Amniotic stem cell (primary cell): Measurements from ENCODE around the gene AVPR2.

ENCODE experiments used
- DNase-seq: peaks from one replicate; lab custom pipeline; 2025; lab: John Stamatoyannopoulos, UW

AVPR2 gene

GRCh38 chrX:153871451-153871850, 33.0 kb upstream of the AVPR2 start:
- DNase-seq = no peak

DNA sequence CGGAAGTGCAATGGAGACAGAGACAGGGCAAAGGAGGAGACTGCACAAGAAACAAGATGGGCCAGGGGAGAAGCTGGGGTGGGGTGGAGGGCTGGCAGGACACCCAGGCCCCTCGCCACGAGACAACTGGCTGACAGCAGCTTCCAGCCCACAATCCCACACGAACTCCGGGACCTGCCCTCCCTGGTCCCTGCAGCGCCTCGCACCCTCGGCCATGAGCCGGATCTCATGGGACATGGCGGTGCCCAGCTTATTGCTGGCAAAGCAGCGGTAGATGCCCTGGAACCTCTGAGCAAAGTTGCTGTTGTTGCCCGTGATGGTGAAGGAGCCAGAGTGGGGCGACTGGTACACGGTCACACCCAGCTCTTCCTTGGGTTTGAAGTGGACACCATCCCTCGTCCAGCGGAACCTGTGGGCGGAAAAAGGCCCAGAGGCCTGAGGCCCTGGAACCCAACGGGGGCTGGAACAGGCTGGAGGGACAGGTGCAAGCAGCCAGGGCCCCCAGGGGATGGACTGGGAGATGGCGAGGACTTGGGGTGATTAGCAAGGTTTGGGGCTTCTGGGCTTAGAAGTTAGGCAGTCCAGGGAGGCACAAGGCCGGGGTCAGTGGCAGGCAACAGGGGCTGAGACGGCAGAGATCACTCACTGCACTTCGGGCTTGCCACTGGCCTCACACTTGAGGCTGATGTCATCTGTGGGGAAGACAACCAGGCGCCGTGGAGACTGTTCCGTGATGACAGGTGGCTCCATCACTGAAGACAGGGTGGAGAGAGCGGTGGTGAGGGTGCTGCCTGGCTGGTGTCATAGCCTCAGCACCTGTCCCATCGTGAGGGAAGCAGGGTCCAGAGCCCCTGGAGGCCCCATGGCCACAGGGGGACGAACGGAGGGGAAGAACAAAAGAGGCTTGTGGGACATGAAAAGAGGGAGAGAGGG, 32.3 kb upstream of the AVPR2 start:
- DNase-seq = no peak

GRCh38 chrX:153873282-153874084, 31.0 kb upstream of the AVPR2 start:
- DNase-seq = no peak

DNA sequence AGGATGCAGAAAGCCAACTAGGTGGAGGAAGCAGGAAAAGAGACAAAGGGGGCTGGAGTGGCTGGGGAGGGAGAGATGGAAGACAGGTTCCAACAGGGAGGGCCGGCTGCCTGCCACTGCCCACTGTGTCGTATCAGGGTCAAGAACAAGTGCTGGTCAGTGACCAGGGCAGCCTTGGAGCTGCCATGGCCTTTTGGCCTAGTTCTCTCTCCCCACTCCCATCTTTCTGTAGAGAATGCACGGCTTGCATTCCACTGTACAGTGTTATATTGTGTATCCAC, 30.4 kb upstream of the AVPR2 start:
- DNase-seq = no peak

DNA sequence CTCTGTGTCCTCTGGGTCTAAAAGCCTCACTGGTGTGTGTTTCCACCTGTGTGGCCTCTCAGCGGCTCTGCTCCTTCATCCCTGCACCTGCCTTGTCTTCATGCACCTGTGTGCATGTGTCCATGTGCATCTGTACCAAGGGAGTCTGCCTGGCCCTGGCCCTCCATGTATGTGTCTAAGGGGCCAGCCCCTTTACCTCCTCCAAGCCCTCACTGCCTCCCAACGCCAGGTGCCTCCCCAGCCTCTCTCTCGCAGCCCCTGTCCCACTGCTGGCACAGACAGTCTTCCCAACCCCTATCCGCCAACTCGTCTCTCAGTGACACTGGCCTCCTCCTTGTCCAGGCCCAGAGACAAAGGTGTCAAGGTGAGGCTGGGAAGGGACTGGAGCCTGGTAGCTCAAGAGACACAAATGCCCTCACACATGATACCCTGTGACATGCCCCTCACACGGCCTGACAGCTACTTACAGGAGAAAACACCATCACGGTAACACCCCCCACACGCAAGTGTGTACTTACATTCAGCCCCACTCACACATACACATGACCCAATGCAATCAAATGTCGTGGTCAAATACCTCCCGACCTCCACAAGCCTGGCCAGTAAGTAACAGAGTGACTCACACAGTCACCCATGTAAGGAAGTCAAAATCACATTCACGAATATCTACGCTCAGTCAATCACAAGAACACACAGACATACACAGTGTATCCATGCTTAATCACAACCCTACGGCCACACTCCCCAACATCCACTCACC, 29.9 kb upstream of the AVPR2 start:
- DNase-seq = no peak

- no peak for DNase-seq
Observed at GRCh38 chrX:153875391-153876111, 28.9 kb upstream of the AVPR2 start.

GRCh38 chrX:153876112-153876491, 28.4 kb upstream of the AVPR2 start:
- DNase-seq = no peak

GRCh38 chrX:153877571-153878261, 26.8 kb upstream of the AVPR2 start:
- no peak for DNase-seq

DNA sequence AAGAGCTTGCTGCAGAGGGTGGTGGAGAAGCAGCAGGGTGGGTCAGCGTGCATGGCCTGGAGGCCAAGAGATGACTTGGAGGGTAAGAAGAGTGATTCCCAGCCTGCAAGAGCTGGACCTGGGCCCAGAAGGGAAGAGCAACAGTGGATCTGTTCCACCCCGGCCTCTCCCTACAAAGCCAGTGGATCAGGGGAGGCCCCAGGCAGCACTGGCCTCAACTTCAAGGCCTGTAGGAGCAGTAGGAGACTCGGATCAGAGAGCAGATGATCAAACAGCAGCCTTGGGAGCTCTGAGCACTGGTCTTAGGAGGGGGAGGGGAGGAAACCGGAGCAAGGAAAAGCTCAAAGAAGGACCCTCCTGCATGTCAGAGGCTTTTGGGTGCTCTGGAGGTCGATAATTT, 26.1 kb upstream of the AVPR2 start:
- DNase-seq = no peak

DNA sequence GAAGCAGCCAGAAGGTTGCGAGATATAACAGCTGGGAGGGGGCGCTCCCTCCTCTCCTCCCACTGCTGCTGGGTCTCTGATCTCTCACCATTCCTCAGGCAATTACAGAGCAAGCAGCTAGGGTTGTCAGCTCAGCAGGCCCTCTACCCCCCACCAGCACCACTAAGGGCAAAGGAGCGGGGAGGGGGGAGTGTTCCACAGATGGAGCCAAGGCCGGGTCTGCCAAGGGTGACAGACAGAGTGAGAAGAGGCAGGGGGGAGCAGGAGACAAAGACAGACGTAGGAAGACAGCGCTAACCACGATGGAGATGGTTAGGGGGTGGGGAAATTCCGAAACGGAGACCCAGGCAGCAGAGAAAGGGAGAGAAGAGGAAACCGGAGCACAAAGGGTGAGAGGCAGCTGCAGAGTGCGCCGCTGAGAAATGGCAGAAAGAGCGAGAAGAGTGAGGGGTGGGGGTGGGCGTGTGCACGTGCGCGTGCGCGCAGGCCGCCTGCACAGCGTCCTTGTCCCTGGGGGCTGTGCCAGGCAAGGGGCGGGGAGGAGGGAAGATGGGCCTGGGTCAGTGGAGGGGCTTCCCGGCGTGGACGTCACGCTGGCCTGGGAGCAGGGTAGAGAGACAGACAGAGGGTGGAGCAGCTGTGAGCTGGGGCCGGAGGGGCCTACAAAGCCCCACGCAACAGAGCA, 25.4 kb upstream of the AVPR2 start:
- no peak for DNase-seq

GRCh38 chrX:153879741-153880439, 24.6 kb upstream of the AVPR2 start:
- DNase-seq = no peak

- no peak for DNase-seq
Observed at GRCh38 chrX:153880440-153880815, 24.0 kb upstream of the AVPR2 start.

- DNase-seq = no peak
Observed at GRCh38 chrX:153881281-153881680, 23.2 kb upstream of the AVPR2 start.

GRCh38 chrX:153882086-153882498, 22.4 kb upstream of the AVPR2 start:
- no peak for DNase-seq

DNA sequence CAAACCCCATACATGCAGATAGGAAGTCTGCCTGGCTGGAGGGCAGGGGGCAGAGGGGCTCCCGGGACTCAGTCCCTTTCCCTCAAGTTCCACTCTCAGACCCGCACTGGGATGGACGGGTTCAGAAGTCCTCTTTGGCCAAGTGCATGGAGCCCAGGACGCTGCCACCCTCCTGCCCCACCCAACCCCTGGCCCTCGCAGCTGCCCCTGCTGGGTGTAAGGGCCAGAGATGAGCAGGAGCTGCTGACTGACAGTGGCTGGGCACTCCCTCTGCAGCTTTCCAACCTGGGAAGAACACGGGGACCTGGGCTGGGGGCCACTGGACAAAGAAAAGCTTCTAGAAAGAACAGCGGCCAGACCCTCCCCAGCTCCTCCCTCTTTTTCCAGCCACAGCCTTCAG, 21.9 kb upstream of the AVPR2 start:
- no peak for DNase-seq

DNA sequence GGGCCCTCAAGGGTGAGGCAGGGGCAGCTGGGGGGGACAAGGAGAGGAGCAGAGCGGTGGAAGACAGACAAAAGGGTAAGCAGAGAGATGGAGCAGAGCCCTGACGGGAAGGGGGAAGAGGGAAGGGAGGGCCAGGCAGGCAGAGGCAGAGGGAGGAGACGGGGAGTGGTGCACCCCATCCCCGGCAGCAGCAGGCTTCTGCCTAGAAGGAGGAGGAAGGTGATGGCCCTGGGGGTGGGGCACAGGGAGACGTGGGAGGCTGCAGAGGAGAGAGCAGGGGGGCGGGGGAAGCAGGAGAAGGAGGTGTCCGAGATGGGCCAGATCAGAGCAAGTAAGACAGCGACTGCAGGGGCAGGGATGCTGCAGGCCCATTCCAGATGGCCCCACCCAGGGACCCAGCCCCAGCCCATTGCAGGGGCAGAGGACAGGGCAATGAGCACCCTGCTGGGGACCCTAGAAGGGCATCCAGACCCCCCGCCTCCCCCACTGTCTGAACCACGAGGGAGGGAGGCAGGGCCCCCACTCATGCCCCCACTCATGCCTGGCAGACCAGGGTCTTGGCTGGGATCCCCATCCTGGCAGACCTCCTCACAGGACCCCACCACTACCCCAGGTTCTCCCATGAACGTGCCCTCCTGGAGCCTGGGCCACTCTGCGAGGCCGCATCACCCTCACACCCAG, 21.2 kb upstream of the AVPR2 start:
- no peak for DNase-seq

GRCh38 chrX:153884136-153884535, 20.3 kb upstream of the AVPR2 start:
- no peak for DNase-seq

DNA sequence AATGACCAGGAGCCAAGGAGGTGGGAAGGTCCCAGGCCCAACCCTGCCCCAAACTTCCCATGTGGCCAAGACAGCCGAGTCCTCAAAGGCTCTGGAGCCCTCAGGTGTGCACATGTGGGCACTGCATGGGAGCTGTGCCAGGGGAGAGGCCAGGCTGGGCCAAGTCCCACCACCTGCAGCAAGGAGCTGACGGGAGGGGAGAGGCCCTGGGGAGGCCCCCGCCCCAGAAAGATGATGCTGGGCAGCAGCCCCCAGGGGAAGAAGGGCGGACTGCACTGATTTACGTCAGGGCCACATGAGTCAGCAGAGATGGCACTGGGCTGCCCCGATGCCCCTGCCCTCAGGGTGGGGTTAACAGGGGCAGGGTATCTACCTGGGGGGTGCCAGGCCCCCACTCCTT, 19.9 kb upstream of the AVPR2 start:
- DNase-seq = no peak

GRCh38 chrX:153885208-153885787, 19.2 kb upstream of the AVPR2 start:
- no peak for DNase-seq
